Panc1 (cell line): ENCODE results near the gene SLIT1.

ENCODE experiments used
- CTCF ChIP-seq: fragments of 450-650 bp; IDR thresholded peaks from 2 replicates; pipeline ENCODE4 v1.5.1; 2017; ENCODE audit warnings: mild to moderate bottlenecking
- POLR2AphosphoS5 ChIP-seq: IDR thresholded peaks from 2 replicates; pipeline ENCODE4 v1.6.1; 2012; ENCODE audit warnings: mild to moderate bottlenecking, low read depth, low read length, moderate library complexity
- REST ChIP-seq, 2 experiments: IDR thresholded peaks; 2 replicates each; pipeline ENCODE4 v1.6.1; 2011 to 2012; ENCODE audit warnings: low read depth in 2 of 2, control low read depth in 1 of 2, low read length in 1 of 2, mild to moderate bottlenecking in 1 of 2, moderate library complexity in 1 of 2; ENCODE audit not compliant: insufficient read depth in 1 of 2
- SIN3A ChIP-seq: IDR thresholded peaks from 2 replicates; pipeline ENCODE4 v1.6.1; 2012; ENCODE audit warnings: low read depth, mild to moderate bottlenecking, low read length, moderate library complexity, borderline replicate concordance; ENCODE audit not compliant: insufficient read depth
- TCF7L2 ChIP-seq: IDR thresholded peaks from 2 replicates; pipeline ENCODE4 v1.6.1; 2011; ENCODE audit warnings: mild to moderate bottlenecking, low read depth, low read length, inconsistent platforms

- TF ChIP-seq CTCF (no peak), POLR2AphosphoS5 (no peak), REST (IDR thresholded peaks at IDR 0.05; ENCODE audit: insufficient read depth in 1 of 2, low read depth in 2 of 2, low read length in 1 of 2) (no peak), TCF7L2 (no peak), SIN3A (no peak)
Measured at GRCh38 chr10:97163181-97163580, 22.6 kb downstream of the SLIT1 start.
